GM18502 (cell line): ENCODE results near the gene PPP1R14D.

Experiments used
- ATAC-seq: cut with Tn5 transposase; IDR thresholded peaks from one replicate; pipeline ENCODE4 v1.9.1; 2021; ENCODE audit warnings: mild to moderate bottlenecking; ENCODE audit not compliant: unreplicated experiment, poor library complexity

PPP1R14D gene

DNA sequence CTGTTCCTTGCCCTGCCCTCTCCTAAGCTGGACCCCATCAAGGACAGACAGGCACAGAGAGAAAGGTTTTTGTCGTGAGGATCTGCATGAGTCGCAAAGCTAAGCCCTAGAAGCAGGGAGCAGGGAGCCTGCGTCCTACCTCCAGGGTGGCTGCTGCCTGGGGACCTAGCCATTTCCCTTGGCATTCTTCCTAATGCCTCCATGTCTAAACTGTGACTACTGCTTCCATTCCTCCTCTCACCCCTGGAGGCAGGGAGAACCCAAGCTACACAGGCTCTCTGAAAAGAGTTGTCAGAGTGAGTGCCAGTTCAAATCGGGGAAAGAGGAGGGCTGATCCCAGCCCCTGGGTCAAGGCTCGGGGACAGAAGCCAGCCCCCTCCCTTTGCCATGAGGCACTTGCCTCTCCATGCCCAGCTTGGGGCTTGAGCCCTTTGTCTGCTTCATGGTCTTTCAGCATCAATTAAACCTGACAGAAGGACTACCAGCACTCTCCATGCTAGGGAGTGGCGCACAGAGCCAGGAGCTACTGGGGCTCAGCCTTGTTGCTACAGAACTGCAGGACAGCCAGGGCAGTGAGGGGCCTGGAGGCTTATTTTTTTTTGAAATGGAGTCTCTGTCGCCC lies 62.2 kb downstream of the PPP1R14D start:
- ATAC-seq: no peak
